Tongue (tissue), 2 donors: ENCODE measurements around the gene MBP. TPM values are rescaled to one million over a fixed set of nuclear protein-coding genes. Genes with fewer than 3 reads are reported as not detected.

Source experiments
- DNase-seq: peaks from one replicate; pipeline ENCODE4 v3.0.0-alpha.2; 2015
- total RNA-seq: library from RNA; depleted of rRNA; stranded (reverse); fragments of >200 nt; gene quantifications from one replicate; pipeline ENCODE4 v1.2.3, GENCODE V29; 2014

Gene MBP
- total RNA-seq, 1 donor from 2014 or later: 43.0 TPM

DNA sequence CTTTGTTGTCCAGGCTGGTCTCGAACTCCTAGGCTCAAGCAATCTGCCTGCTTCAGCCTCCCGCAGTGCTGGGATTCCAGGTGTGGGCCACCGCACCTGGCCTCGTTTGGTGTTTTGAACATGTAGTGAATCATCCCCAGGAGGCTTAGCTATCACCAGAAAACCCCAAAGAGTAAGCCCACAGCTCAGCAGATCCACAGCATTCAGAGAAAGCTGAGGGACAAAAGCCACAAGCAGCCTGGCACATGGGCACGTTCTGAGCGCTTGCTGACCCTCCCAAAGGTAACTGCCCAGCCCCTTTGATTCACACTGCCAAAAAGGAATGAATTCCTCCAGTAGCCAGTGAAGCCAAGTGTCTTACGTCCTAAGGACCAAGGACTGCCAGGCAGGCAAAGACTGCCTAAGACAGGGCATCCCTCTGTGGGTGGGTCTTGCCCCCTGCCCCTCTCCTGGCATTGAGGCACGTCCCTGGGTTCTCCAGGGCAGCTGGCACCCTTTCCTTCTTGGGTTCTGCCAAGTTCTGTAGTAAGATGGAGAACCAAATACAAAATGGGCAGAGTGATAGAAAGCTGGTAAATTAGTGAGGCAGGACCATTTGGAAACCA lies 31.7 kb downstream of the MBP start:
- DNase-seq: no peak

DNA sequence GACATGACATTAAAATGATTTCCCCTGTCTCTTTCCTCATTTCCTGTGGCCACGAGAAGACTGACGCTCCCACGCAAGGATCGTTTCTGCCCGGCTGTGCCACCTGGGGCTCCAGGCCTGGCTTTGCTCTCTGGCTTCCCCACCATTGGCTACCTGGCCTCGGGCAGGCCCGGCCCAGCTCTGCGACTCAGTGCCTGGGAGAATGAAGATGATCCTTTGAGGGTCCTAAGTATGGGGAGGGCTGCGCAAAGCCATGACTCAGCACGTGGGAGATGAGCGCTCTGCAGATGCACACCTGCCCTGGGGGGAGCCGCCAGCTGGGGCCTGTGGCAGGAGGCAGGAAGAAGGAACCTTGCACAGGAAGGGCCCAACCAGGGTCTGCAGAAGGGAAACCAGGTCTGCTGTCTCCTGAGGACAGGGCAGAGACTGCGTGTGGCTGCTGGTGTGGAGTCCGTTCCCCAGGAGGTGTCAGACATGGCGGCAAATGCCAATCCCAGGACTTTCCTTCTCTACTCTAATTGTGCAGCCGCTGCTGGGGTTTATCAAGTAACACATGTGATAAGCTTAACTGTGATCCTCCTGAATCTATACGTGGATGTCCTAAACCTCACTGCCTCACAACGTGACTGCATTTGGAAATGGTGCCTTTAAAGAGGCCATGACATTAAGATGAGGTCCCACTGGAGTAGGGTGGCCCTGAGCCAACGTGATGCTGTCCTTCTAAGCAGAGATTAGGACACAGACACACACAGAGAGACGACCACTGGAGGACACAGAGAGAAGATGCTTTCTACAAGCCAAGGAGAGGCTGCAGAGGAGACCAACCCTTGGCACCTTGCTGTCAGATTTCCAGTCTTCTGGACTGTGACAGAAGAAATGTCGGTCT lies 32.9 kb downstream of the MBP start:
- no peak for DNase-seq

DNA sequence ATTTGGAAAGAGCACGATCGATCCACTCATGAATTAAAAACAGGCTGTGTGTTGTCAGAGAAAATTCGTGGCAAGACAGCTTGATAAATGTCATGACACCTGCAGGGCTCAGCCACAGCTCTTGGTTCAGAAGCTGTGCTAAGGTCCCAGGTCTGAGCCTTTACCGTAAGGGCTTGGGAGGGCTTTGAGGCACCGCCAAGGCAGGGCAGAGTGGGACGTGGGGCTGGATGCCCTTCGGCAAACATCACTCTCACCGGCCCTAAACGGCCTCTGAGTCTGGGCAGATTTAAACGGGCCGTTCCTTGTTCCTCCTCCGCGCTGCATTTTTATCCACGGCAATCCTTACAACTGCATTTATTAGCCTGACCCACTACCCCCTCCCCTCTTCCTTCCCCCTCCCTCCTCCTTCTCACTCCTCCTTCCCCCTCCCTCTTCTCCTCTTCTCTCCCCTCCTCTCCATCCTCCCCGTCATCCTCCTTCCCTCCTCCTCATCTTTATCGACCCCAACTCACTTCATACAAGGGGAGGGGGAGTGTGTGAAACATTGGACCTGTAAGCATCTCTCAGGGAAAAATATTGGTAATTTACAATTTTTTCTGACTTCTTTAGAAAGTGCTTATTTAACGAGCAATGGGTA lies 33.9 kb downstream of the MBP start:
- DNase-seq: no peak

DNA sequence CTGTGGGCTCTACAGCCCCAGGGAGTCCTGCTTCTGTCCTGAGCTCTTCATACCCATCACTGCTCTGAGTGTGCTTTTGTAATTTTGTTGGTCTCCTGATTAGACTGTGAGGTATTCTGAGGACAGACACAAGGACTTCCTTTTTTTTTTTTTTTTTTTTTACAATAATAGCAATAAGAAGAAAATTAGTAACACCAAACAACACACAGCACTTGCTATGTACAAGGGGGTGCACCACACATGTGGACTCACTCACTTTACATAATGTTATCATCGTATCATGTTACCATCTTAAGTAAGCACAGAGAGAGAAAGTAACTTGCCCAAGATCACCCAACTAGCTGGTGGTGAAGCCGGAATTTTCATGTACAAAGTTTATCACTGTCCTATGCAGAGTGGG lies 34.6 kb downstream of the MBP start:
- no peak for DNase-seq

DNA sequence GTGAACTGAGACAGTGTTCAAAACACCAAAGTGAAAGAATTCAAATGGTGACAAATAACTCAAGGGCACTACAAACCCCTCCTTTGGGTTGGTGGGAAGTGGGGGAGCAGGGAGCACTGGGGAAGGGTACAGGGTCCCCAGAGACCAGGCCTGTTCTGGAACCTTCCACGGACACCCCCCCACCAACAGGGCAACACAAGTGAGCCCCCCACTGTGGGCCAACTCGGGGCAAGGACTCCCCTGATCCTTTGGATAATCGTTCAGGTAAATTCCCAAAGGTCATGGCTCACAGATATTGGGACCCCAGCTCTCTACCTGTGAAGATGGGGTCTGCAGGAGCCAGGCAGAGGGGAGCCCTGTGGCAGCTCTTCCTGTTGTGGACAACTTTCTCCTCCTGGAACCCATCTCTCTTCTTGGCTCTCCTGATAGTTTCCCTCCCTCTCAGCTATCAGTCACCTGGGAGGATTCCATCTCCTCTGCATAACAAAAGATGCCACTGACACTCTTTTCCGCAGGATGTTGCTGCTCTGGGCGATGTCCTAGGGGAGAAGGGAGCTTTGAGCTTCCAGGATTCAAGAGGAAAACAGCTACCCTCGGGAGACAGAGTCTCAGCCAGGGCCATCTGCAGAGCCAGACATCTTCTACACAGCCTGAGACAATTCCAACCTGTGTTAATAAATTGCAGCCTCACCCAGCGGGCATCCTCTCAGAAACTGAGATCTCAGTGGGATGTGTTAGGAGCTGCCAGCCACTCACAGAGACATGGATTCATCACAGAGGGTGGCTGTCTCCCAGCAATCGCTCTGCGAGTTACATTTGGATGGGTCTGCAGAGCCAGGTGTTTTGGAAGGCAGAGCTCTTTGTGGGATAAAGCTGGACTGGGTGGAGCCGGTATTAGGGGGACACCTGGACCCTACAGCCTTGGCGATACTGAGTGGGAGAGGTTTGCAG lies 35.4 kb downstream of the MBP start:
- no peak for DNase-seq

DNA sequence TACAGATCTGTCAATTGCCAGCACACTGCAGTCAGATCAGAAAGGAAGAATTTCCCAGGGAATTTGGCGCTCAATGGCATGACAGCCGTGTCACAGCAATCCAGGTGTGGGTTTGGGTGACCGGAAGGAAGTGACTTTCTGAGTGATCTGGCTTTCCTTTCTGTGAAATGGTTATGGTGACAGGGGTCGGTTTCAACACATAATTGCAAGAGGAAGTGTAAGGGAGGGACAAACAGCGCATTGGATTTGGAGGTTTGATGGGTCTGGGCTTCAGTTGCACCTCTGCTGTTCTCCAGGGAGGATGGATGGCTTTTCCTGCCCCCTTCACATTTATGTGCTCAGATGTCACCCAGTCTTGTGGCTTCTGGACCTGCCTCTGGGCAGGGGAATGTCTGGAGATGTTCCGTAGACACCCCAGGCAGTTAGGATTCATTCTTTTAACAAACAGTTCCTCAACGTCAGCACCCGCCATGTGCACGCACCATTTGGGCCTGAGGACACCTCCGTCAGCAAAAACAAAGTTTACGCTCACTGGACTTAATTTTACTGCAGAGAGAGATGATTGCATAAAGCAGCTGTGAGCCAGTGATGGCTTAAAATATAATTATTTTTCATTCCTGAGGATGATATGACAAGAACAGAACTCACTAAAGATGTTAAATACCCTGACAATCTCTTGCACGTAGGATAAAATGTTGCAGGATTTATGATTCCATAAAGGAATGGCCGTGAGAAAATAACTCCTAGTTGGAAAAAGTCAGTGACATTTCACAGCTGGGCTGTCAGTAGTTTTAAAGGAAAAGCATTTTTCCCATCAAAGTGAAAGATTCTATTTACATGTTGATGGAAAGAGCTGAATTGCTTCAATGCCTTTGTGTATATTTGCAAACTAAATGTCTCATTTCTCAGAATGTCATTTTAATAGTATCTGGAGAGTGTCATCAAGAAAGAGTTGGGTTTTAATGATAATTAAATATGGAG lies 36.9 kb downstream of the MBP start:
- DNase-seq: peak; percentile 78

DNA sequence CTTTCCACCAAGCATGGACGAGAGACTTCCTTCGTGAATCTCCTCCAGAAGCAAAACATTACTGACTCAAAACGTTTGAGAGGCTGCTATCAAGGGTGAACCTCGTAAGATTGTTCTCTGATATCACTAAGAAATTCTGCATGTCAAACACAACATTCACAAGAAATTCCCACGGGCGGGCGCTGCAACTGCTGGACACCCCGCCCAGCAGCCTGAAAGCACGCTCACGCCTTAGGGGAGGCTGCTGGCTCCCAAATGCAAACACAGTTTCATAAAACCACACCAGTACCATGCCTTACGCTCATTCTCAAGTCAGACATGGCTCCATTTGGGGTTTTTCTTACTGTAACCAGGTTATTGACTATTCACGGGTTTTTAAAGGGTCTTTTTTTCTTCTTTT lies 39.0 kb downstream of the MBP start:
- DNase-seq: no peak

DNA sequence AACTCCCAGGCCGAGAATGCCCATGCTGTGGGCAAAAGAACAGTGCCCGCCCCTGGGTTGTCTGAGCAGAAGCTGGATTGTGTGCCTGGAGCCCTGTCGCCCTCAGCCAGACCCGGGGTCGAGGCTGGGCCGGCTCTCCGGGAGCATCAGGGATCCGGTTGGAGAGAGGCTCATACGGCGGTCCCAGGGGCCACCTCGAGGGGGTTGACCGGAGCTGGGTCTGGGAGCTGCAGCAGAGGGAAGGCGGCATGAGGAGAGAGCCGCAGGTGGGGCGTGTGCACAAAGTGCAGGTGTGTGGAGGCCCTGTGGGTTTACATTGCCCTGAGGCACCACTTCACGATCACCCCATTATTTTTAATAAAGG lies 39.5 kb downstream of the MBP start:
- DNase-seq: no peak

DNA sequence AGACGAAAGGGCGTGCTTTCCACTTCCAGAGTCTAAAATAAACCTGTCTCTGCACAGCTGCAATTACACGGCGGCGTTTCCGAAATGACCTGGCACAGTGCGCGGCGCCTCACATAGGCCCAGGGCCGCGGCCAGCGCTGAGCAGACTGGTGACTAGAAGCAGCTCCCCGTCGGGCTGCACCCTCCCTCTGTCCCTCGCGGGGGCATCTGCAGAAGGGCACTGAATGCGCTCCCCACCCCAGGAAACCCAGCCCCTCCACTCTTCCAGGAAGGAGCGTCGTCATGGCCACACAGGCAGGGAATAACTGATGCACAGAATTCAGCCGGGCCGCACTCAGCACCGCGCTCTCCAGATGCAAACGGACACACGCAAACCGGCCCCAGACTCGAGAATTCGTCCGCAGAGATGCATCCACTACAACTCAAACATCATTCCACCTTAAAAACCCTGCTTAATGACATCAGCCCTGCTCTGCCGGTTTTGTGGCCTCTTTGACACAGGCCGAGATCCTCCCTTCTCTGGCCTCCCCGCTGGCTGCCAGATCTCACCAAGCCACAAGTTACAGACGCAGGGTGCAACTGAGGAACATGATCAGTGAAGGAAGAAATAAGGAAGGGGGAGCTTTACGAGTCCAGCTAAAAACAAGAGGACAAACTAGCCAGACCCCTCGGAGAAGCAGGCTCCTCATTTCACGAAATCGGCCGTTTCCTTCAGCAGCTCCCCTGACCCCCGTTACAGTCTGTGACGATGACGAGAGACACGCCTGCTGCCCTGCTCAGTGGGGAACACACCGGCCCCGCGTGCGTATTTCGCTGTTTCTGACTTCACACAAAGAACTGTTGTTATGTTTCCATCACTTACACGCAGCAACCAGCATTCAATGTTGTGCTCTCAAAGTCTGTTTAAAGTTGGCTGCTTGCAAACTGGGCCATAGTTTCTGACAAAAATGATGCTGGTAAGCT lies 40.2 kb downstream of the MBP start:
- DNase-seq: peak; percentile 67

DNA sequence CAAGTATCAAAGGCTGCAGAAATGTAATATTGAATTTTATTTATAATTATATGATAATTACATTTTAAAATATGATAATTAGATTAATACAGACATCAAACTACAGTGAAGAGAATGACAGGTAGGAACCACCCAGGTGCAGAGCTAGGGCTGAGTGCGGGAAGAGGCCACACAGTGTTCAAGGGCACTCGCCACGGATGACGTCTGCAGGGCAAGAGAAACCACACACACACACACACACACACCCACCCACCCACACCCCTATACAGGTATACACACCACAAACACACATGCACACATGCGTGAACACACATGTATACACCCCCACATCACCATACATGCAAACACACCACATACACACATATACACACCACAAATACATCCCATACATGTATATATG lies 41.2 kb downstream of the MBP start:
- DNase-seq: no peak

DNA sequence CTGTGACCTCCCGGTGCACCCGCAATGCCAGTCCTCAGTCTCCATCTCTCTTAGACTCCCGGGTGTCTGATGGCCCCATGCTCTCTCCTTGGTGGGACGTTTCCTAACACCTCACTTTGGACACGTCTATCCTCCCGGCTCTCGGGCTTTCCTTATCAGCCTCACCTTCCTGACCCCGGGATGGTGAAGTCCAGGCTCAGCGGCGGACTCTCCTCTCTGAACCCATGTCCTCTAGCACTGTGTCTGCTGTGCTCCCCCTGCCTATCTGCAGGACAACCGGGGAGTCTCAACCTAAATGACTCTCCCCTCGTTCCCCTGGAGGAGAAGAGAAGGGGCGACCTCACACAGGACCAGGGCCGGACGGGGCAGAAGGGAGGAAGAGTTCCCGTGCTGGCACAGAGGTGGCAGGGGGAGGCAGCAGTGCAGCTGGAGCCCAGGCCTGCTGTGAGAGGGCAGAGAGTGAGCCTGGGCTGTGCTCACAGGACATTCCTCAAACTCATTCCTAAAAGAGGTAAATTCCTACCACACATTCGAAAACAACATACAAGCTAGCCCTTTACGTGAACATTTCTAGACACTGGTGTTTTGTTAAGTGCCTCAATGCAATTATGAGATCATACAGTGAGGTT lies 41.9 kb downstream of the MBP start:
- DNase-seq: no peak

DNA sequence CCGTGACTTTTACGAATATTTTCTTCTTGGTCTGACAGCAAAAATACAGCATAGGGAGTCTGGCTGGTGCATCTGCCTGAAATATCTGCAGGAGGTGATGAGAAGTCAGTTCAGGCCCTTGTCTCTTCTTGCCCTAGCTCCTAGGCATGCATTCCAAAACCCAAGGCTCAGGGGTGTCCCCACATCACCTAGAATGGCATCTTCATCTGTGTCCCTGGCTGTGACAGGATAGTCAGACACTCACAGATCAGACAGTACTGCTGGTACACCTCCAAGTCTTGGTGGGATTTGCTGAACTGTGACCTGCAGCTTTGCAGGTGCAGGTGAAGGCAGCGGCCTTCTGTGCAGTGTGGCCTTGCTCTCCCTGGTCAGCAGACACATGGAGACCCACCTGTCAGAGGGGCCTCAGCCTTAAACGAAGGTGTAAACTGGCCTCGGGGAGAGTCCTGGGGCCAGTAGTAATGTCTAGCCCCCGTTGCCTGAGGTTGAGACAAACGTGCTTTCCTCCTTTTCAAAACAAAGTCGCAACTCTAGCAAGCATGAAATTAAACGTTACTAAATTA lies 42.8 kb downstream of the MBP start:
- no peak for DNase-seq

DNA sequence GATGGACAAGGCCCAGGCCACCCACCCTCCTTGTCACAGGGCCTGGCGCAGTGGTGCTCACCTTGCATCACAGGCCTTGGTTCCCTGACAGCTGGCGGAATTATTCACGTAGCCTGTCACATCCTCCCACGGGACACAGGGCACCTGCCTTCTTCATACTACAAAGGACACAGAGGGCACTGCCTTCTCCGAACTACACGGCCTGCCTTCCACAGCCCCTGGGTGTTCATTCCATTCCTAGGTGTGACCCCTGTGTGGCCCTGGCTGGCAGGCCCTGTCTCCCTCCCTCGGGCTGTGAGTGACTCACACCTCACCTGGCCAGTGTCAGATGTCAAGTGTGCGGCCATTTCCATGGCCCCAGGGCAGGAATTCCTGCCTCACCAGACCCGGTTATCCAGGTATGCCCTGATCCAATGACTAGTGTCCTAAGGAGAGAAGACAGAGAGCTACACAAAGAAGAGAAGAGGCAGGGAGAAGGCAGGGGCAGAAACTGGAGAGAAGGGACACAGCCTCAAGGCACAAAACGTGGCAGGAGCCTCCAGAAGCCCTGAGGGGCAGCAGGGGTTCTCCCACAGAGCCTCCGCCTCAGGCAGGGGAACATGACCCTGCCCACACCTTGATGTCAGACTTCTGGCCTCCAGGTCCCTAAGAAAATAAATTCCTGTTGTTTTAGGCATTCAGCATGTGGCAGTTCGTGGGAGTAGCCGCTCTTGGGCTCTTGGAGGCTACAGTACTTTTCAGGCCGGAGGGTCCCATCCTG lies 43.4 kb downstream of the MBP start:
- no peak for DNase-seq

DNA sequence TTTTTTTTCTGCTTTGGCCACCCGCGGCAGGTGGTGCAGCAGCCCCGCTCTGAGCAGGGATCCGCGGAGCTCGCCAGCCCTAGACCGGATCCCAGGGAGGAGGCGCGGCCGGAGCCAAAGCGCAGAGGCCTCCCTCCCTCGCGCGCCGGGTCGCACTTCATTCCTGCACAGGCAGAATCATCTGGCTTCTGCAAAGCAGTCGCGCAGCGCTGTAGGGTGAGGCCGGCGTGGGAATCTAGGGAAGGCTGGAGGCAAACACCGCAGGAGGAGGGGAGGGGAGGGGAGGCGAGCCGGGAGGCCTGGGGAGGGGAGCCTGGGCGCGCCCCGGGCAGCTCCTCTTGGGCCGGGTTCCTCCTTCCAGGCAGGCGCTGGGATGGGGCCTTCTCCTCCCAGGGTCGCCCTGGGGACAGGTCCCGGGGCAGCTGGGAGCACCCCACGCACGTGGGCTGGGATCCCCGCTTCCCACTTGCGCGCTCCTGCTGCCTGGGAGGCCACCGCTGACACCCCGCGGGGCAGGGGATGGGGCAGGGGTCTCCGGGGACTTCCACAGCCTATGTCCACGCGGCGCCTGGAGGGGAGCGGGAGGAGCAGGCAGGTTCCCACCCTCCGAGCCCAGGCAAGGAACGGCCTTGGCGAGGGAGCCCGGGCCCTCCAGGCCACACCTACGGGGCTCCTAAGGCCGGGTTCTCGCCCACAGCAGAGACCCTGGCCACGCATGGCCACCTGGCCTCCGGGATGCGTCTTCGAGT lies 45.0 kb downstream of the MBP start:
- DNase-seq: peak; percentile 87

DNA sequence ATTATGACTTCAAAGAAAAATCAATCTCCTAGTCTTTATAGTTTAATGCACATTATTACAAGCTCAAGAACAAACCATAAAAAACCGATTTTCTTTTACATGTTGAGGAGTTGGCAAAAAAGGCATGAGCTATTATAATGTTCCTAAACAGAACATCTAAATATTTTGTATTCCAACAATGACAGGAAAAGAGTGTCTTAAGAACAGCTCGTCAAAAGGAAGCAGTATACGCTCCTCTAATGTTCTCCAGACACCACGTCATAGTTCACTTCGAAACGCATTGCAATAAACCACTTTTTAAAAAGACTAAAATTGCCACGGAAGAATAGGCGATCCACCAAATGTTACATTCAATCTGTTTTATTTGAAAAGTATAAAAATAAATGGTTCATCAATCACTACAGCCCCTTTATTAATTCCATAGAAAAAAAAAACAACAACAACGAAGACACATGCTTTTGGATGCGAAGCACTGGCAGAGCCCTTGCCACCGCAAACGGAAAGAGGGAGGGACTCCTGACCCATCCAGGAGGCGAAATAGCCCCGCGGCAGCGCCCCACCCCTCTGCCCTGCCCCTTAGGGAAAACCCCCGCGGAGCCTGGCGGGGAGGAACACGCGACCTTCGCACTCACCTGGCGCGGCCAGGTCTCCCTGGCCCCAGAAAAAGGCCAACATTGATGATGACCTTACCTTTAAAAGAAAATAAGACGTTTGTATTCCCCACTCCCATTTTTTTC lies 45.8 kb downstream of the MBP start:
- peak; percentile 66 for DNase-seq

DNA sequence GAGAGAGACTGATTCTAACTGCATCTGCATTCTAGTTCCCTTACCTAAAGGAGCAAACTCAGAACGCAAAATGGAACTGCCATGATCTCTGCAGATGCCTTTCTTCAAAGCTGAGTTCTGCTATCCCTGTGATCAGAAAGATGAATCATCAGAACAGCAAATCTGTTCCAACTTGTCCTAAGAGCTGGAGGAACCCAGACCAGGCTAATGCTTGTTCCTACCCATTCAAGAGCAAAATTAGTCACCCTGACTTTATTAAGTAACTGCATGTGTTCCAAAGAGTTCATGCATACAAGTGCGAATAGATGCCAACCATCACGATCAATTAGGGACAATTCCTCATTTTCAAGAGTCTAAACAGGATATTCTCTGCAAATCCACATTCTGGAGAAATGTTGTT lies 46.5 kb downstream of the MBP start:
- DNase-seq: peak; percentile 67

DNA sequence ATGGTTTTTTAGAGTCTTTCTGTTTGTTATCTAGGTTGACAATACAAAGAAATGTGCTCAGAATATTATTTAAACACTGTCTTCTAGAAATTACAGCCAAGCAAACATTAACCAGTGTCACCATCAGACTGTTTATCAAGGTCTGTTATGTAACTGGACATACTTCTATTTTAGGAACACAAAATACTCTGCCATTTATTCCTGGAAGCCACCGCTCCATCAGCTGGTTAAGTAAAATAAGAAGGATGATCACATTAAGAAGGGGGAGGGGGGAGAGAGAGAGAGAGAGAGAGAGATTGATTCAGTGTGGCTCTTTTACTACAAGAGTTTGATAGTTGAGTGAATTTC lies 47.9 kb downstream of the MBP start:
- DNase-seq: peak; percentile 67
